K562 (cell line): ENCODE data around the gene ZNF860. TPM values are rescaled to one million over a fixed set of nuclear protein-coding genes. Genes with fewer than 3 reads are reported as not detected.

ENCODE experiments used
- ATAC-seq: fragments of 200-7000 bp; cut with Tn5 transposase; 3 replicates; pipeline ENCODE4 v1.9.1; 2020; ENCODE audit warnings: moderate library complexity
- BruUV-seq: library from RNA; stranded (reverse); fragments of 400-500 nt; replicated peaks from 2 replicates; lab custom pipeline; 2021; lab: Mats Ljungman, UMichigan
- CTCF ChIA-PET: fragments of 300-600 bp; formaldehyde crosslinking; extraction: SDS; loops from one replicate; lab custom pipeline; 2021; ENCODE audit warnings: low intra/inter-chr PET ratio; lab: Yijun Ruan, JAX
- POLR2A ChIA-PET: fragments of 300-600, 350-650 bp; sonication (Branson Sonifier 250); formaldehyde crosslinking; extraction: SDS; loops from one replicate; lab custom pipeline; 2021; ENCODE audit warnings: antibody characterized with exemption, inconsistent platforms; lab: Yijun Ruan, JAX
- DNase-seq, 4 experiments: peaks; one replicate each; pipeline versions ENCODE4 v3.0.0 to v3.0.0-alpha.2; 2011 to 2018; ENCODE audit warnings: low spot score in 3 of 4, mixed read lengths in 3 of 4; ENCODE audit errors: extremely low read depth in 1 of 4
- FAIRE-seq: peaks from 2 replicates; lab custom pipeline; 2011; peaks lifted over from hg19 to GRCh38; lab: Jason Lieb, UNC
- H2AFZ ChIP-seq: 2 replicates; pipeline ENCODE4 v1.6.0; 2011; ENCODE audit warnings: low read depth, low read length, control low read depth, inconsistent platforms
- H3K27ac ChIP-seq: fragments of 200-600 bp; 3 replicates; pipeline ENCODE4 v1.8.0; 2011; ENCODE audit warnings: low read depth, mild to moderate bottlenecking, control low read depth, inconsistent platforms, low read length, moderate library complexity, mixed read lengths; ENCODE audit errors: extremely low read depth
- H3K27me3 ChIP-seq, 2 experiments: fragments of 300-600 bp in 1 of 2; 2 replicates in 1 of 2; 3 replicates in 1 of 2; pipeline versions ENCODE4 v1.6.0 to v1.8.0; 2011; ENCODE audit warnings: inconsistent platforms in 2 of 2, low read length in 2 of 2, mild to moderate bottlenecking in 1 of 2, mixed read lengths in 1 of 2, moderate library complexity in 1 of 2; ENCODE audit not compliant: control insufficient read depth in 2 of 2, insufficient read depth in 2 of 2
- H3K36me3 ChIP-seq: fragments of 300-600 bp; 3 replicates; pipeline ENCODE4 v1.8.0; 2011; ENCODE audit warnings: mild to moderate bottlenecking, low read length, inconsistent platforms; ENCODE audit not compliant: control insufficient read depth, insufficient read depth
- H3K4me1 ChIP-seq, 2 experiments: fragments of 200-600 bp in 1 of 2; replicated peaks in 1 of 2; 2 replicates in 1 of 2; 3 replicates in 1 of 2; pipeline versions ENCODE4 v1.5.1 to v1.8.0; 2011; ENCODE audit warnings: inconsistent platforms in 2 of 2, low read length in 2 of 2, mild to moderate bottlenecking in 1 of 2, mixed read lengths in 1 of 2, moderate library complexity in 1 of 2; ENCODE audit not compliant: control insufficient read depth in 2 of 2, insufficient read depth in 2 of 2
- H3K4me2 ChIP-seq: 2 replicates; pipeline ENCODE4 v1.6.1; 2011; ENCODE audit warnings: low read length, control low read depth, inconsistent platforms, mixed read lengths; ENCODE audit not compliant: insufficient read depth
- H3K4me3 ChIP-seq: fragments of 200-600 bp; sonication (generic), shearing (Covaris generic); 2 replicates; pipeline ENCODE4 v1.5.1; 2016; ENCODE audit warnings: control low read depth, inconsistent platforms
- H3K79me2 ChIP-seq: fragments of 200-600 bp; 3 replicates; pipeline ENCODE4 v1.8.0; 2011; ENCODE audit warnings: low read length, inconsistent platforms; ENCODE audit not compliant: control insufficient read depth, insufficient read depth
- H3K9ac ChIP-seq, 2 experiments: 2 replicates each; pipeline versions ENCODE4 v1.6.0 to v1.6.1; 2011; ENCODE audit warnings: low read depth in 2 of 2, low read length in 2 of 2, control low read depth in 1 of 2, inconsistent platforms in 1 of 2, mild to moderate bottlenecking in 1 of 2, mixed read lengths in 1 of 2; ENCODE audit not compliant: insufficient read depth in 1 of 2
- H3K9me1 ChIP-seq: one replicate; pipeline ENCODE4 v1.6.0; 2011; ENCODE audit warnings: inconsistent platforms, mild to moderate bottlenecking, low read length, moderate library complexity; ENCODE audit not compliant: control insufficient read depth, insufficient read depth
- H3K9me3 ChIP-seq: replicated peaks from 2 replicates; pipeline ENCODE4 v1.5.1; 2011; ENCODE audit warnings: low read depth, low read length, inconsistent platforms; ENCODE audit not compliant: control insufficient read depth, insufficient read depth
- H4K20me1 ChIP-seq: replicated peaks from 2 replicates; pipeline ENCODE4 v1.6.1; 2011; ENCODE audit warnings: low read length, inconsistent platforms, mixed read lengths; ENCODE audit not compliant: control insufficient read depth, insufficient read depth
- ADNP ChIP-seq: fragments of 200-800 bp; sonication (Bioruptor generic); IDR thresholded peaks from 2 replicates; pipeline ENCODE4 v1.6.1; 2016; ENCODE audit warnings: missing genetic modification characterization, missing compliant biosample characterization
- ATF6 ChIP-seq: sonication (generic); formaldehyde crosslinking; IDR thresholded peaks from 2 replicates; pipeline ENCODE4 v1.4.0; 2020; ENCODE audit warnings: mild to moderate bottlenecking, missing genetic modification reagents
- CBX2 ChIP-seq: fragments of 200-600 bp; sonication (generic); IDR thresholded peaks from one replicate; pipeline ENCODE4 v1.6.1; 2012; ENCODE audit warnings: mild to moderate bottlenecking, low read length, inconsistent platforms; ENCODE audit not compliant: insufficient read depth, poor library complexity, severe bottlenecking
- FOXP1 ChIP-seq: sonication (generic); formaldehyde crosslinking; IDR thresholded peaks from 2 replicates; pipeline ENCODE4 v1.8.0; 2022; ENCODE audit warnings: mild to moderate bottlenecking, missing genetic modification reagents
- MAFK ChIP-seq: IDR thresholded peaks from 2 replicates; pipeline ENCODE4 v1.6.1; 2011; ENCODE audit warnings: low read length, improper control_type of control experiment
- MTF1 ChIP-seq: fragments of 250-450 bp; sonication (Bioruptor Pico); IDR thresholded peaks from 2 replicates; pipeline ENCODE4 v1.9.0; 2021; ENCODE audit warnings: moderate library complexity, mild to moderate bottlenecking, inconsistent platforms, borderline replicate concordance
- ZNF217 ChIP-seq: sonication (generic); formaldehyde crosslinking; IDR thresholded peaks from 2 replicates; pipeline ENCODE4 v1.8.0; 2022; ENCODE audit warnings: mild to moderate bottlenecking, missing genetic modification reagents
- ZNF717 ChIP-seq: fragments of 250-450 bp; sonication (Bioruptor Pico); IDR thresholded peaks from 2 replicates; pipeline ENCODE4 v1.5.0; 2021
- WGBS: fragments of 100-300 bp; shearing (Covaris generic); methylation state at CpG from one replicate; pipeline ENCODE4 v1.1.6; 2016; ENCODE audit warnings: low coverage, mixed read lengths; ENCODE audit not compliant: insufficient coverage; ENCODE audit errors: missing lambda C conversion rate; 5-methylcytosine and 5-hydroxymethylcytosine counted together
- in situ Hi-C: fragments of 300-500 bp; cut with MboI; formaldehyde crosslinking; loops from 4 replicates; pipeline ENCODE4 v1.15.0; 2018; ENCODE audit warnings: inconsistent platforms, mixed read lengths
- intact Hi-C: fragments of 100-400 bp; cut with micrococcal nuclease; formaldehyde crosslinking; loops from 2 replicates; pipeline ENCODE4 v1.14.2; 2022
- polyA plus RNA-seq, 8 experiments: library from polyadenylated mRNA; depleted of rRNA in 4 of 8; stranded (reverse) in 5 of 8; unstranded in 3 of 8; fragments of >200 nt; fragmentation: Nextera tagmentation in 2 of 8; fragmentation: Illumina TruSeq in 1 of 8; extraction: Ambion mirVana in 2 of 8; extraction: Trizol in 1 of 8; gene quantifications; 2 replicates each; pipeline versions ENCODE4 v1.2.1 to v1.2.3, GENCODE V29; 2011 to 2014; ENCODE audit warnings: inconsistent platforms in 1 of 8, missing spikeins in 1 of 8
- total RNA-seq, 7 experiments: library from RNA; depleted of rRNA in 6 of 7; stranded (reverse); fragments of >200 nt in 6 of 7; fragmentation: Illumina TruSeq in 2 of 7; extraction: Trizol in 2 of 7; gene quantifications; 2 replicates each; pipeline versions ENCODE4 v1.2.1 to v1.2.3, GENCODE V29; 2011 to 2021; ENCODE audit warnings: low replicate concordance in 1 of 7

Gene ZNF860
- total and polyA plus RNA-seq, 9 of the 15 experiments (the other 6 are each of a cell fraction or from before 2014, with no cell fraction given), result not detected

GRCh38 chr3:31932990-31933389 lies 48.6 kb upstream of the ZNF860 start (continued):
- TF ChIP-seq ADNP, result no peak
- TF ChIP-seq MAFK, result no peak

- Histone ChIP-seq H3K9ac (no peak overlapping the region), H3K9me1 (no peaks in the 10 kb centered on the region), H3K4me3 (no peak overlapping the region), H3K27ac (no peak overlapping the region), H3K4me2 (no peak overlapping the region), H2AFZ (no peak overlapping the region), H3K4me1 (no peaks in the 10 kb centered on the region), H3K27me3 (no peaks in the 10 kb centered on the region), H3K79me2 (no peaks in the 10 kb centered on the region), H3K9me3 (no peaks in the 10 kb centered on the region), H3K36me3 (no peaks in the 10 kb centered on the region), H4K20me1 (no peaks in the 10 kb centered on the region)
- no TSS peak for BruUV-seq
- DNase-seq, result no peak
- TF ChIP-seq ATF6 (no peak), ZNF217 (CRISPR knock-in tag) (no peak), ZNF717 (CRISPR knock-in tag) (no peak), FOXP1 (no peak), MTF1 (CRISPR knock-in tag) (no peak), CBX2 (no peak)
- FAIRE-seq, result no peak
- no peak for ATAC-seq
- CTCF ChIA-PET, result interaction anchor here (0.6 kb wide), 1 partner anchor 484 kb away, joined by 3 read pairs; no protein-coding TSS in a partner anchor
- intact Hi-C loops, result no loop called here
- WGBS, result 0% methylated on average over 1 of the region's 1 CpG
- in situ Hi-C loops, result no loop called here
- POLR2A ChIA-PET, result no interaction called here
Measured at GRCh38 chr3:31934018-31934417, 47.5 kb upstream of the ZNF860 start.
